HG02759 (cell line): ENCODE measurements around the gene TNNT1.
"Not testable (repeated sequence)": the region's sequence is repeated elsewhere in the genome, so short reads cannot be mapped to it uniquely, and the experiment has no call there.

Source experiments
- ATAC-seq: cut with Tn5 transposase; IDR thresholded peaks from one replicate; pipeline ENCODE4 v1.9.1; 2021; ENCODE audit warnings: mild to moderate bottlenecking, moderate library complexity; ENCODE audit not compliant: unreplicated experiment

The TNNT1 gene, protein sequence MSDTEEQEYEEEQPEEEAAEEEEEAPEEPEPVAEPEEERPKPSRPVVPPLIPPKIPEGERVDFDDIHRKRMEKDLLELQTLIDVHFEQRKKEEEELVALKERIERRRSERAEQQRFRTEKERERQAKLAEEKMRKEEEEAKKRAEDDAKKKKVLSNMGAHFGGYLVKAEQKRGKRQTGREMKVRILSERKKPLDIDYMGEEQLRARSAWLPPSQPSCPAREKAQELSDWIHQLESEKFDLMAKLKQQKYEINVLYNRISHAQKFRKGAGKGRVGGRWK

GRCh38 chr19:55149078-55150003 lies at the start of gene TNNT1:
Gene TNNT1, minus strand, starts transcription at chr19:55149206. Its CDS starts 2,049 bp downstream, at chr19:55147157.
- no peak for ATAC-seq

DNA sequence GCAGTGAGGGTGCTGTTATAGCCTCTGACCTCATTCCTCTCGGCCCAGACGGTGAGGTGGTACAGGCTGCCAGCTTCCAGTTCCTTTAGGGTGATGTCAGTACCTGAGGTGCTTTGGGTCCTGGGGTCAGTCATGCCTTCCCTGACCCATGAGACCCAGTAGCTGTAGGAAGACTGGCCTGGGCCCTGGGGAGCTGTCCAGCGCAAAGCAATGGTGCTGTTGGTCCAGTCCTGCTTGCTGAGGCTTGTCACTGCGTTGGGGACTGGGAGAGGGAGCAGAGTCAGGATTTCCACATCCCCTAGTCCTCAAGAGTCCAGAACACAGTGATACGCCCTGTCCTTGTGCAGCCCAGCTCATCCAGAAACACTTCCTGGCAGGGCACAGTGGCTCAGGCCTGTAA lies 49.6 kb upstream of the TNNT1 start:
- no peak for ATAC-seq

GRCh38 chr19:55197528-55197927 lies 48.5 kb upstream of the TNNT1 start:
- no peak for ATAC-seq

DNA sequence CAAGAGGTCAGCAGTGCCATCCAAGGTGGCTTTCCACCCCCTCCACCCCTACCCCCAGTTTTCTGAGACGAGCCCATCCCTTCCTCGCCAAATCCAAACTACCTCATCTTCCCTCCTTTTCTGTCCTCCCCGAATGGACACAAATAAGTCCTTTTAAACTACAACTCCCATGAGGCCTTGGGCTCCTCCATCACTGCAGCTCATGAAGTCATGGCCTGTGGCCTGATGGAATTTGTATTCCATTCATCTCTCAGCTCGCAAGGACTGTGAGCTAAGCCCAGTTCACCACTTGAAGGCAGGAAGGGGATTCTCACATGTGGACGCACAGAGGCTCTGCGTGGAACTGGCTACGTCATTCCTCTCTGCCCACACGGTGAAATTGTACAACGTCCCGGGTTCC lies 47.8 kb upstream of the TNNT1 start:
- ATAC-seq: no peak

DNA sequence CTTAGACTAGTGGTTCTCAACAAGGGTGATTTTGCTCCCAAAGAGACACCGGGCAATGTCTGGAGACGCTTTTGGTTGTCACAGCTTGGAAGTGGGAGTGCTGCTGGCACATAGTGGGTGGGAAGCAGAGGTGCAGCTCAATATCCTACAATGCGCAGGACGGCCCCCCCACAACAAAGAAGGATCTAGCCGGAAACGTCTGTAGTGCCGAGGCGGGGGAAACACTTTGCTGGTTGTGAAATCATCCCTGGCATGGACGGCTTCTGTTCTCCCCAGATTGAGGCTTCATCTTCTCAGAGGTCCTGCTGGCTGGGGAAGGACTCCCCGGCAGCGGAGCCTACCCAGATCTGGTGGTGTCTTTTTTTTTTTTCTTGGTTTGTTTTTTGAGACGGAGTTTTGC lies 44.5 kb upstream of the TNNT1 start:
- ATAC-seq: no peak

- no peak for ATAC-seq
Observed at GRCh38 chr19:55189403-55189835, 40.4 kb upstream of the TNNT1 start.

DNA sequence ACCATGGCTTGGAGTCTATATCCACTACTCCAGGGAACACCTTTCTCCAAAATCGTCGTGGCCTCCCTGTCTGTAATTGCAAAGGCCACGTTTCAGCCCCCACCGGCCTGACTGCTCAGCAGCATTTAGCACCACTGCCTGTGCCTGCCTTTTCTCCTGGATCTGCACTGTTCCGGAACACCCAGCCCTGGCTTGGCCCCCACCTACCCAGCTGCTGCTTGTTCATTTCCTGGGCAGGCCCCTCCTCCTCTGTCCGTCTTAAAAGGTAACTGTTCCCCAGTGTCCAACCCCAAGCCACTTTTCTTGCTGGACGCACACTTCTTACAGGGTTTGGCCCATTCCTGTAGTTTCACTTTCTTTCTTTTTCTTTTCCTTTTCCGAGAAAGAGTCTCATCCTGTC lies 39.6 kb upstream of the TNNT1 start:
- ATAC-seq: no peak

DNA sequence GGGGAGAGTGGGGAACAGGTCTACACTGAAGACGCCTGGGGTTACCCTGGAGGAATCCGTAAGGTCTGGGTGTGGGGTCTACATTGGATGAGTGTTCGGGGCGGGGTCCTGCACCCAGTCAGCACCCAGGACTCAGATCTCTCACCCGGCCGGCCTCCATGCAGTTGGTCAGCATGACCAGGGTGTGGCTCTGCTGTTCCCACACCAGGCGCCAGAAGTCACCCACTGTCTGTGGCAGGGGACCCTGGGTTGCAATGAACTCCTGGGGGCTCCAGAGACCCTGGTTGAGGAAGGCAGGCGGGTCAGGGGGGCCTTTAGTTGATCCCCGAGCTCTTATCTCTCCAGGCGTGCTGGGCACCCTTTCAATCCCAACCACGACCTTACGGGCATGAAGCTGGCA lies 37.1 kb upstream of the TNNT1 start:
- ATAC-seq: no peak

DNA sequence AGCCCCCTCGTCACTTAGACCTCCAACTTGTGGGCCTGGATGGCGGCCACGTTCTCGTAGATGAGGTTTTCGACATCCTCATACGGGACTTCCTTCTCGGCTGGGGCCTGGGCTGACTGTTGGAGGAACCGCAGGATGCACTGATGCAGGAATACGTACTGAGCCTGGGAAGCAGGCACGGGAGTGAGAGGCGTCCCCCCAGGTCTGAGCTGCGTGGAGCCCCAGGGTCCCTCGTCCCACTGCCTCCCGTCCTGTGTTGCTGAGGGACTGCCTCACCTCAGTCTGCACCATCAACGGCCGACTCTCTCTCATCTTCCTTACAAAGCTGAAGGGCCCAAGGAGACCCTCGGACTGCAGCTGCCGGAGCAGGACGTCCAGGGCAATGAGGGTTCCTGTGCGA lies 32.7 kb upstream of the TNNT1 start:
- ATAC-seq: no peak

DNA sequence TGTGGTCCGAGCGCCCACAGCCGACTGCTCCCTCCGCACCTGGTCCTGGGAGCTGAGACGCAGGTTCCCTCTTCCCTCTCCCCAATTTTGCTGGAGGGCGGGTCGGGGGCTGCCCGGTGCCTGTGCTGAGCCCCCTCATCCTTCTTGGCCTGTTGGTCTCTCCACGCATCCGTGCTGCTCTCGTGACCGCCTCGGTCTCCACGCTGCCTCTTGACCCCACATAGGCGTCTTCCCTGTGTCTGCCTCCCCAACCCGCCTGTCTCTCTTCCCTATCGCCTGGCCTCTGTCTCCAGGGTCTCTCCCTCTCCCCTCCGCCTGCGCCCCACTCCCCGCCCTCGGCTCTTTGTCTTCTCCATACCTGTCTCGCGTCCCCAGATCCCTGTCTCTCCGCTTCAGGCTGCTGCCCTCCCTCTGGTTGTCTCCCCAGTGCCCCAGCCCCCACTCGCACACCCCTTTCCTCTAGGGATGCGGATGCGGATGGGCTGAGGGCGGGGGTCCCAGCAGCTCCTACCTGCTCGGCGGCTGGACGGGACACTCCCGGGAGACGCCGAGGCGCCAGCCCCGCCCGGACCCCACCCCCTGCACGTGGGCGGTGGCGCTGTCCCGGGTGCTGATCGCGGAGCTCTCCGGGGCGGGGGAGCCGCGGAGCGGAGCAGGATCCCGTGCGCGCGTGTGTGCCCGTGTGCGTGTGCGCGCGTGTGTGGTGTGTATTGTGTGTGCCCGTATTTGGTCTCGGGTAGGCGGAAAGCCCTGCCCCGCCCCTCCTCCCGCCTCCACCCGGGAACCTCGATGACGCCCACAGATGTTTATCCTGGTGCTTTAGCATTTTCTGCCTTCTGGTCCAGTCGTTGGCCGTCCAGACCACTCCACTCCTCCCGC lies 30.8 kb upstream of the TNNT1 start, which contains the start of gene SYT5:
Gene SYT5, minus strand, starts transcription at position 684 of the 879 bp plus-strand sequence. CDS start 1,248 bp downstream, outside the sequence.
- no peak for ATAC-seq

DNA sequence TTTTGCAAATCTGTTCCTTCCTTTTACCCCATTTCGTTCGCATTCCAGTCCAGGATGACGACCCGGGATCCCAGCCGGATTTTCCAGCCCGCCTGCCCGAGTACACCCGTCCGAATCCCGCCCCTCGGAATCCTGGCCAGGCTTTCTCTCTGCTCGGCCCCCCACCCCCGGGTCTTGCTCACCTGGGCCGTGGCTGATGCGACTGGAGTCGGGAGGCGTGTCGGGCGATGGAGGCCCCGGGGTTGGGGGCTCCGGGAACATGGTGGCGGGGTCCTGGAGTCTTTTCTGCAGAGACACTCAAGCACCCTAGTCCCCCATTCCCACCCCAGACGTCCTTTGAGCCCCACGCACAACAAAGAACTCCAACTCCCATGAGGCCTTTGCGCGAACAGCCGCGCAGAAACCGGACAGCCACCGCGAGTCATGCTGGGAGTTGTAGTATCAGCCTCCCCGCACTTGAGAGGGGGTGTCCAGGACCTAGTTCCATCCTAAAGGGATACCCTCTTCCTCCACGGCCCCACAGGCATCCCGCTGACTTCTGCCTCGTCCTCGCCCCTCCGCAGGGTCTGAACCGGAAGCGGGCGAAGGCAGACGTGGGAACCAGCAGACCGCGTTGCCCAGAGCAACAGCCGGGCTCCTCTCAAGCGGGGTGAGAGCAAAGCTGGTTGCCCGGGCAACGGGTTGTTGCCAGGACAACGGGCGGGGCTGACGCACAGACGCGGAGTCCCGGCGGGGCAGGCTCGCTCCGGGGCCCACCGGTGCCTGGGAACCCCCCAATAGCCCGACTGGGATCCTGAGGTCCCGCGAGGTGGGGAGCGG lies 30.0 kb upstream of the TNNT1 start:
- peak; percentile 90 for ATAC-seq

- ATAC-seq: no peak
Observed at GRCh38 chr19:55176076-55176475, 27.1 kb upstream of the TNNT1 start.

DNA sequence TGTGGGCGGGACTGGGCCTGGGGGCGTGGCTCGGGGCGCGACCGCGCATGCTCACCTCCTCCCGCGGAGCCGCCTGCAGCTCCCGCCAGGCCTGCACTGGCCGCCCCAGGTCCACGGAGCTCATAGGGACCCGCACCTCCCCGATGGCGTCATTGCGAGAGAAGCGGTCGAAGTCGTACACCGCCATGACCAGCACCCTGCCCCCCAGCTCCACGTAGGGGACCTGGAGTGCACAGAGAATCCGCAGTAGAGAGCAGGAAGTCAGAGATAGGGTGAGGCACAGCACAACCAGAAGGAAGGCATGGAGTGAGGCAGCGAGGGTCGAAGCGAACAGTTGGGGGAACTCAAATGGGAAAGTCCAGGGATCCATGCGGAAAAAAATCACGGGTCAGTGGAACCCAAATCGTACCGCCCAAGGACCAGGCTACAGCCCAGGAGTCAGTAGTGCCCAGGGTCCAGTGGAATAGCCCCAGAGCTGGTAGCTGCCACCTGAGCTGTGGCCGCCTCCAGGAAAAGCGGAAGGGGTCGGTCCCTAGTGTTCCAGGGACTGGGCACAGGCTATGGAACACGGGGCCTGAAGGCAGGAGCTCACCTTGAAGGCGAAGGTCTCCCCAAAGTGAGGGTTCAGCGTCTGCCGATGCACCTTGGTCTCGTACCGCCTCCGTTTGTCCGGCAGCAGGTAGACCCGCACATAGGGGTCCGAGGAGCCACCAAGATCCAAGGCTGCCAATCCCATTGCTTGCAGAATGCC lies 26.3 kb upstream of the TNNT1 start:
- no peak for ATAC-seq

DNA sequence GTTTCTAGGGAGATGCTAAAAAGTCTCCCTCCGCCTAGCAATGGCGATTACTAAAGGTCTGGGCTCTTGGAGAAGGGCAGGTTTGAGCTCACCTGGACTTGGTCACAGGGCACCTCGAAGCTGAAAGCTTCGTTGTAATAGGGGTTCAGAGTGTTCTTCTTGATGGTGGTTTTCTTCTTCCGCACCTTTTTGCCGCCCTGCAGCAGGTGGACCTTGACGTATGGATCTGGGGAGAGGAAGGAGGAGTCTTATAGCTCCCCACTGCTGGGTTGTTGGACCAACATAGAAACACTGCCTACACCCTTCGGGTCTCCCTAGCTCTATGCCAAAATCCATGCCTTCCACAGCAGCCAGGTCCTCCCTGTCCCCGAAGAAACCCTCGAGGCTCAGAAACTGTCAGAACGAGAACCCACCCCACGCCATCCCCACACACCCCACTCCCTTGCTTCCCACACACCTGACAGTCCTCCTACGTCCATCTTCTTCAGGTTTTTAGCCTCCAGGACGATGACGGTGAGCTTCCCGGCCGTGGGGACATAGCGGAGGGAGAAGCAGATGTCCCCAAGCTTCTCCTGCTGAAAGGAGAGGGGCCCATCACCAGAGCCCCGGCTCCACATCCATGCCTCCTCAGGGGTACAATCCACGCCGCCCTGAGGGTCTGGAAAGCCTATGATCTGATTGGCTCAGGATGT lies 25.6 kb upstream of the TNNT1 start:
- no peak for ATAC-seq

DNA sequence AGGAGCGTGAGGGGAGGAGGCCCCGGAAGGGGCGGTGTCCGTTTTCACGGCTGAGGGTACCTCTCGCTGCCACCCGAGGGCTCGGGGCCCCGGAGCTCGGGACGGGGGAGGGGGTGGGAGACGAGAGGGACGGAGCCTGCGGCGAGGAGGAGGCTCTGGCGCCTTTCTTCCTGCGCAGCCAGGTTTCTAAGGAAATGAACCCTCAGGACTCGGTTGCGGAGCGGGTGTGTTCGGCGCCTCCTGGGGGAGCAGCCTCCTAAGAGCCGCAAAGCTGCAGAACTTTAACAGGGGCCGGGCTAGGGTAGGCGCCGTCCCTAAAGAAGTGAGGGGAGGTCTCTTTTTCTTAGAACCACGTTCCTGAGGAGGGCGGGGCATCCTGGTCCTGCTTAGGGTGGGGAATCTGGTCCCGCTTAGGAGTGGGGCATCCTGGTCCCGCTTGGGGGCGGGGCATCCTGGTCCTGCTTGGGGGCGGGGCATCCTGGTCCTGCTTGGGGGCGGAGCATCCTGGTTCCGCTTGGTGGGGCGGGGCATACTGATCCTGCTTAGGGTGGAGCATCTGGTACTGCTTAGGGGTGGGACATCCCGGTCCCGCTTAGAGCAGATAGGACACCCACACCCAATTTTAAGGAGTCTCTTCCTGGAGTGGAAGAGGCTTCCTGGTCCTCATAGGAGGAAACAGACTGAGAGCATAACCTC lies 24.9 kb upstream of the TNNT1 start:
- no peak for ATAC-seq

DNA sequence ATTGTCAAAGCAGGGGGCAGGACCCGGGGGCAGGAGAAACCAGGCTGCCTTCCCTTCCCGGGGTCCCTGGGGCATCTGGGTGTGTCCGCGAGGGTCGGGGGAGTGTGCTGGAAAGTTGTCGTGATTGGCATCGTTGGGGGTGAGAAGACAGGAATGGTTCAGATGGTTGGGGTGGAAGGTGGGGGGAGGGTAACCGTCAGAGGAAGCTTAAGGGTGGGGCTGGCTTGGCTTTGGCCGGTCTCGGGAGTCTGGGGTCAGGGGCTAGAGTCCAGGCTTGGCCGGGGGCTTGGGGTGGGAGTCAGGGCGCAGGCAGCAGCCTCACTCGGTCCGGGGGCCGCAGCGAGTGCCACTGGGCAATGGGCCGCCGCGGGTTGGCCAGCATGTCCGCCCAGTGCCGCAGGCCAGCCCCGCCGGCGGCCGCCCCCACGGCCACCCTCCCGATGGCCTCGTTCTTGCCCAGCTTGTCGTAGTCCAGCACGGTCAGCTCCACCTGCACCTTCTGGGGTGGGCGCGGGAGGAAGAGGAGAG lies 24.2 kb upstream of the TNNT1 start:
- ATAC-seq: no peak

- no peak for ATAC-seq
Observed at GRCh38 chr19:55172741-55173140, 23.7 kb upstream of the TNNT1 start.

DNA sequence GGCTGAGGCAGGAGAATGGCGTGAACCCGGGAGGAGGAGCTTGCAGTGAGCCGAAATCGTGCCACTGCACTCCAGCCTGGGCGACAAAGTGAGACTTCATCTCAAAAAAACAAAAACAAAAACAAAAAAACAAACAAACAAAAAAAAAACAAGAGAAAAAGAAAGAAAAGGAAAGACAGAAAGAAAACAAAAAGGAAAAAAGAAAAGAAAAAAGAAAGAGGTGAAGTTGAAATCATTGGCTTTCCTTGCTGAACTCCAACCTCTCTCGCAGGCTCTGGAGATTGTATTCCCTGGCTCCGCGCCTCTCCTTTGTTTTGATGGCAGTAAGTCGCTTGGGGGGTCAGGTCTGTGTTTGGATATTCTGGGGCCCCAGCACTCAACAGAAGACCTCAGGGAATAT lies 23.3 kb upstream of the TNNT1 start:
- not testable (repeated sequence) for ATAC-seq
